ENCODE measurements around the gene SIL1.

The SIL1 gene

GRCh38 chr5:138942066-138942465 is 256.1 kb downstream of the SIL1 start:
- no peak for TF ChIP-seq CTCF (IDR thresholded peaks at IDR 0.05; ENCODE audit: low read length)
- no peak for TF ChIP-seq EZH2 (IDR thresholded peaks at IDR 0.05; ENCODE audit: borderline replicate concordance, low read length)
- Histone ChIP-seq H4K20me1 (ENCODE audit: insufficient read depth, low read length) (no peaks in the 10 kb centered on the region), H3K4me1 (ENCODE audit: insufficient read depth, low read length, severe bottlenecking) (no peaks in the 10 kb centered on the region), H3K9me3 (ENCODE audit: low read length) (no peaks in the 10 kb centered on the region), H3K9ac (ENCODE audit: low read length) (no peak overlapping the region), H3K4me2 (ENCODE audit: low read length) (no peak overlapping the region), H3K27ac (ENCODE audit: low read depth, low read length, poor library complexity, severe bottlenecking) (no peak overlapping the region), H3K9me2 (ENCODE audit: low read depth, low read length) (no peaks in the 10 kb centered on the region), H3K36me3 (ENCODE audit: insufficient read depth, low read length) (no peaks in the 10 kb centered on the region), H2AFZ (ENCODE audit: low read length) (no peak overlapping the region), H3F3A (ENCODE audit: insufficient read depth, low read length) (no peaks in the 10 kb centered on the region), H3K79me2 (ENCODE audit: insufficient read depth, low read length) (no peaks in the 10 kb centered on the region), H3K4me3 (ENCODE audit: low read depth, low read length, poor library complexity, severe bottlenecking) (no peak overlapping the region), H3K27me3 (ENCODE audit: insufficient read depth, low read length) (no peaks in the 10 kb centered on the region)

- Histone ChIP-seq H3K27ac (ENCODE audit: low read depth, low read length, poor library complexity, severe bottlenecking) (no peak overlapping the region), H2AFZ (ENCODE audit: low read length) (no peak overlapping the region), H3K4me1 (ENCODE audit: insufficient read depth, low read length, severe bottlenecking) (no peaks in the 10 kb centered on the region), H3K9ac (ENCODE audit: low read length) (no peak overlapping the region), H3K36me3 (ENCODE audit: insufficient read depth, low read length) (no peaks in the 10 kb centered on the region), H3K27me3 (ENCODE audit: insufficient read depth, low read length) (no peaks in the 10 kb centered on the region), H4K20me1 (ENCODE audit: insufficient read depth, low read length) (no peaks in the 10 kb centered on the region), H3K4me3 (ENCODE audit: low read depth, low read length, poor library complexity, severe bottlenecking) (no peak overlapping the region), H3K4me2 (ENCODE audit: low read length) (no peak overlapping the region), H3F3A (ENCODE audit: insufficient read depth, low read length) (no peaks in the 10 kb centered on the region), H3K9me3 (ENCODE audit: low read length) (no peaks in the 10 kb centered on the region), H3K9me2 (ENCODE audit: low read depth, low read length) (no peaks in the 10 kb centered on the region), H3K79me2 (ENCODE audit: insufficient read depth, low read length) (no peaks in the 10 kb centered on the region)
- TF ChIP-seq CTCF (IDR thresholded peaks at IDR 0.05; ENCODE audit: low read length): no peak
- TF ChIP-seq EZH2 (IDR thresholded peaks at IDR 0.05; ENCODE audit: borderline replicate concordance, low read length): no peak
Measured at GRCh38 chr5:138938526-138938925, 259.6 kb downstream of the SIL1 start.

- Histone ChIP-seq H3K4me1 (ENCODE audit: insufficient read depth, low read length, severe bottlenecking) (no peaks in the 10 kb centered on the region), H3K4me3 (ENCODE audit: low read depth, low read length, poor library complexity, severe bottlenecking) (no peak overlapping the region), H3K36me3 (ENCODE audit: insufficient read depth, low read length) (no peaks in the 10 kb centered on the region), H4K20me1 (ENCODE audit: insufficient read depth, low read length) (no peaks in the 10 kb centered on the region), H3K9ac (ENCODE audit: low read length) (no peak overlapping the region), H3F3A (ENCODE audit: insufficient read depth, low read length) (no peaks in the 10 kb centered on the region), H2AFZ (ENCODE audit: low read length) (no peak overlapping the region), H3K9me2 (ENCODE audit: low read depth, low read length) (no peaks in the 10 kb centered on the region), H3K27me3 (ENCODE audit: insufficient read depth, low read length) (no peaks in the 10 kb centered on the region), H3K4me2 (ENCODE audit: low read length) (no peak overlapping the region), H3K9me3 (ENCODE audit: low read length) (no peaks in the 10 kb centered on the region), H3K27ac (ENCODE audit: low read depth, low read length, poor library complexity, severe bottlenecking) (no peak overlapping the region), H3K79me2 (ENCODE audit: insufficient read depth, low read length) (no peaks in the 10 kb centered on the region)
- TF ChIP-seq CTCF (IDR thresholded peaks at IDR 0.05; ENCODE audit: low read length) (no peak), EZH2 (IDR thresholded peaks at IDR 0.05; ENCODE audit: borderline replicate concordance, low read length) (no peak)
Measured at GRCh38 chr5:138937392-138938387, 260.5 kb downstream of the SIL1 start.

Measured in OCI-LY1 (cell line).